Activated T-cell treated with anti-CD3 and anti-CD28 coated beads, Interleukin-2, amount 50 U/mL, for 48 hours (primary cell): Measurements from ENCODE around the gene MVB12B.

Experiments
- DNase-seq, 2 experiments: peaks; one replicate each; pipeline ENCODE4 v3.0.0-alpha.2; 2020

MVB12B gene

GRCh38 chr9:126478216-126478981 lies 151.8 kb downstream of the MVB12B start:
- no peak for DNase-seq

- no peak for DNase-seq
Observed at GRCh38 chr9:126479515-126479914, 152.9 kb downstream of the MVB12B start.

- no peak for DNase-seq
Observed at GRCh38 chr9:126480813-126481212, 154.2 kb downstream of the MVB12B start.

GRCh38 chr9:126481862-126482261 lies 155.2 kb downstream of the MVB12B start:
- no peak for DNase-seq

- no peak for DNase-seq
Observed at GRCh38 chr9:126482361-126483044, 155.9 kb downstream of the MVB12B start.

- DNase-seq, result no peak
Observed at GRCh38 chr9:126483468-126484073, 156.9 kb downstream of the MVB12B start.

GRCh38 chr9:126485662-126486061 lies 159.0 kb downstream of the MVB12B start:
- DNase-seq, result no peak

GRCh38 chr9:126486276-126486675 lies 159.6 kb downstream of the MVB12B start:
- DNase-seq, result no peak

- DNase-seq, result no peak
Observed at GRCh38 chr9:126487856-126488255, 161.2 kb downstream of the MVB12B start.

GRCh38 chr9:126488310-126488709 lies 161.7 kb downstream of the MVB12B start:
- DNase-seq, result no peak

- no peak for DNase-seq
Observed at GRCh38 chr9:126488881-126489404, 162.3 kb downstream of the MVB12B start.

GRCh38 chr9:126489581-126490213 lies 163.1 kb downstream of the MVB12B start:
- DNase-seq, result no peak

- DNase-seq, result no peak
Observed at GRCh38 chr9:126490214-126490631, 163.6 kb downstream of the MVB12B start.

- DNase-seq, result peak in 1 of 2 experiments; percentile 58
Observed at GRCh38 chr9:126490871-126491567, 164.4 kb downstream of the MVB12B start.

GRCh38 chr9:126491568-126491879 lies 164.9 kb downstream of the MVB12B start:
- DNase-seq, result no peak

GRCh38 chr9:126491949-126492348 lies 165.3 kb downstream of the MVB12B start:
- no peak for DNase-seq

- no peak for DNase-seq
Observed at GRCh38 chr9:126494264-126494663, 167.6 kb downstream of the MVB12B start.

- DNase-seq, result no peak
Observed at GRCh38 chr9:126494746-126495145, 168.1 kb downstream of the MVB12B start.

- no peak for DNase-seq
Observed at GRCh38 chr9:126495411-126496180, 169.0 kb downstream of the MVB12B start.

GRCh38 chr9:126496181-126496576 lies 169.6 kb downstream of the MVB12B start:
- DNase-seq, result no peak

- DNase-seq, result no peak
Observed at GRCh38 chr9:126496781-126497659, 170.4 kb downstream of the MVB12B start.
